K562 (cell line): ENCODE measurements around the gene SMC3. TPM values are rescaled to one million over a fixed set of nuclear protein-coding genes. Genes with fewer than 3 reads are reported as not detected.

Source experiments
- ATAC-seq: fragments of 200-7000 bp; cut with Tn5 transposase; 3 replicates; pipeline ENCODE4 v1.9.1; 2020; ENCODE audit warnings: moderate library complexity
- BruUV-seq: library from RNA; stranded (reverse); fragments of 400-500 nt; replicated peaks from 2 replicates; lab custom pipeline; 2021; lab: Mats Ljungman, UMichigan
- CTCF ChIA-PET: fragments of 300-600 bp; formaldehyde crosslinking; extraction: SDS; loops from one replicate; lab custom pipeline; 2021; ENCODE audit warnings: low intra/inter-chr PET ratio; lab: Yijun Ruan, JAX
- POLR2A ChIA-PET: fragments of 300-600, 350-650 bp; sonication (Branson Sonifier 250); formaldehyde crosslinking; extraction: SDS; loops from one replicate; lab custom pipeline; 2021; ENCODE audit warnings: antibody characterized with exemption, inconsistent platforms; lab: Yijun Ruan, JAX
- DNase-seq, 4 experiments: peaks; one replicate each; pipeline versions ENCODE4 v3.0.0 to v3.0.0-alpha.2; 2011 to 2018; ENCODE audit warnings: low spot score in 3 of 4, mixed read lengths in 3 of 4; ENCODE audit errors: extremely low read depth in 1 of 4
- FAIRE-seq: peaks from 2 replicates; lab custom pipeline; 2011; peaks lifted over from hg19 to GRCh38; lab: Jason Lieb, UNC
- H2AFZ ChIP-seq: 2 replicates; pipeline ENCODE4 v1.6.0; 2011; ENCODE audit warnings: low read depth, low read length, control low read depth, inconsistent platforms
- H3K27ac ChIP-seq: fragments of 200-600 bp; 3 replicates; pipeline ENCODE4 v1.8.0; 2011; ENCODE audit warnings: low read depth, mild to moderate bottlenecking, control low read depth, inconsistent platforms, low read length, moderate library complexity, mixed read lengths; ENCODE audit errors: extremely low read depth
- H3K27me3 ChIP-seq, 2 experiments: fragments of 300-600 bp in 1 of 2; 2 replicates in 1 of 2; 3 replicates in 1 of 2; pipeline versions ENCODE4 v1.6.0 to v1.8.0; 2011; ENCODE audit warnings: inconsistent platforms in 2 of 2, low read length in 2 of 2, mild to moderate bottlenecking in 1 of 2, mixed read lengths in 1 of 2, moderate library complexity in 1 of 2; ENCODE audit not compliant: control insufficient read depth in 2 of 2, insufficient read depth in 2 of 2
- H3K36me3 ChIP-seq: fragments of 300-600 bp; 3 replicates; pipeline ENCODE4 v1.8.0; 2011; ENCODE audit warnings: mild to moderate bottlenecking, low read length, inconsistent platforms; ENCODE audit not compliant: control insufficient read depth, insufficient read depth
- H3K4me1 ChIP-seq, 2 experiments: fragments of 200-600 bp in 1 of 2; replicated peaks in 1 of 2; 2 replicates in 1 of 2; 3 replicates in 1 of 2; pipeline versions ENCODE4 v1.5.1 to v1.8.0; 2011; ENCODE audit warnings: inconsistent platforms in 2 of 2, low read length in 2 of 2, mild to moderate bottlenecking in 1 of 2, mixed read lengths in 1 of 2, moderate library complexity in 1 of 2; ENCODE audit not compliant: control insufficient read depth in 2 of 2, insufficient read depth in 2 of 2
- H3K4me2 ChIP-seq: 2 replicates; pipeline ENCODE4 v1.6.1; 2011; ENCODE audit warnings: low read length, control low read depth, inconsistent platforms, mixed read lengths; ENCODE audit not compliant: insufficient read depth
- H3K4me3 ChIP-seq: fragments of 200-600 bp; sonication (generic), shearing (Covaris generic); 2 replicates; pipeline ENCODE4 v1.5.1; 2016; ENCODE audit warnings: control low read depth, inconsistent platforms
- H3K79me2 ChIP-seq: fragments of 200-600 bp; 3 replicates; pipeline ENCODE4 v1.8.0; 2011; ENCODE audit warnings: low read length, inconsistent platforms; ENCODE audit not compliant: control insufficient read depth, insufficient read depth
- H3K9ac ChIP-seq, 2 experiments: 2 replicates each; pipeline versions ENCODE4 v1.6.0 to v1.6.1; 2011; ENCODE audit warnings: low read depth in 2 of 2, low read length in 2 of 2, control low read depth in 1 of 2, inconsistent platforms in 1 of 2, mild to moderate bottlenecking in 1 of 2, mixed read lengths in 1 of 2; ENCODE audit not compliant: insufficient read depth in 1 of 2
- H3K9me1 ChIP-seq: one replicate; pipeline ENCODE4 v1.6.0; 2011; ENCODE audit warnings: inconsistent platforms, mild to moderate bottlenecking, low read length, moderate library complexity; ENCODE audit not compliant: control insufficient read depth, insufficient read depth
- H3K9me3 ChIP-seq: replicated peaks from 2 replicates; pipeline ENCODE4 v1.5.1; 2011; ENCODE audit warnings: low read depth, low read length, inconsistent platforms; ENCODE audit not compliant: control insufficient read depth, insufficient read depth
- H4K20me1 ChIP-seq: replicated peaks from 2 replicates; pipeline ENCODE4 v1.6.1; 2011; ENCODE audit warnings: low read length, inconsistent platforms, mixed read lengths; ENCODE audit not compliant: control insufficient read depth, insufficient read depth
- EHMT2 ChIP-seq: fragments of 450-650 bp; IDR thresholded peaks from 2 replicates; pipeline ENCODE4 v1.6.1; 2018; ENCODE audit warnings: antibody characterized with exemption
- KLF16 ChIP-seq: IDR thresholded peaks from 2 replicates; pipeline ENCODE4 v1.6.1; 2016; ENCODE audit warnings: antibody characterized with exemption
- SIX5 ChIP-seq, 2 experiments: IDR thresholded peaks; 2 replicates each; pipeline ENCODE4 v1.6.1; 2011; ENCODE audit warnings: low read length in 2 of 2, borderline replicate concordance in 1 of 2, low read depth in 1 of 2, mild to moderate bottlenecking in 1 of 2, moderate library complexity in 1 of 2; ENCODE audit not compliant: insufficient read depth in 1 of 2
- WGBS: fragments of 100-300 bp; shearing (Covaris generic); methylation state at CpG from one replicate; pipeline ENCODE4 v1.1.6; 2016; ENCODE audit warnings: low coverage, mixed read lengths; ENCODE audit not compliant: insufficient coverage; ENCODE audit errors: missing lambda C conversion rate; 5-methylcytosine and 5-hydroxymethylcytosine counted together
- in situ Hi-C: fragments of 300-500 bp; cut with MboI; formaldehyde crosslinking; loops from 4 replicates; pipeline ENCODE4 v1.15.0; 2018; ENCODE audit warnings: inconsistent platforms, mixed read lengths
- intact Hi-C: fragments of 100-400 bp; cut with micrococcal nuclease; formaldehyde crosslinking; loops from 2 replicates; pipeline ENCODE4 v1.14.2; 2022
- polyA plus RNA-seq, 8 experiments: library from polyadenylated mRNA; depleted of rRNA in 4 of 8; stranded (reverse) in 5 of 8; unstranded in 3 of 8; fragments of >200 nt; fragmentation: Nextera tagmentation in 2 of 8; fragmentation: Illumina TruSeq in 1 of 8; extraction: Ambion mirVana in 2 of 8; extraction: Trizol in 1 of 8; gene quantifications; 2 replicates each; pipeline versions ENCODE4 v1.2.1 to v1.2.3, GENCODE V29; 2011 to 2014; ENCODE audit warnings: inconsistent platforms in 1 of 8, missing spikeins in 1 of 8
- total RNA-seq, 7 experiments: library from RNA; depleted of rRNA in 6 of 7; stranded (reverse); fragments of >200 nt in 6 of 7; fragmentation: Illumina TruSeq in 2 of 7; extraction: Trizol in 2 of 7; gene quantifications; 2 replicates each; pipeline versions ENCODE4 v1.2.1 to v1.2.3, GENCODE V29; 2011 to 2021; ENCODE audit warnings: low replicate concordance in 1 of 7
- TF ChIP-seq, protein P1 (sequence below), 2 experiments: IDR thresholded peaks; 2 replicates each; pipeline ENCODE4 v1.6.1; 2011; ENCODE audit warnings: borderline replicate concordance in 1 of 2, control low read depth in 1 of 2, low read depth in 1 of 2, low read length in 1 of 2, mild to moderate bottlenecking in 1 of 2, mixed read lengths in 1 of 2, moderate library complexity in 1 of 2; ENCODE audit not compliant: insufficient read depth in 1 of 2, insufficient read length in 1 of 2, poor library complexity in 1 of 2, severe bottlenecking in 1 of 2; ENCODE audit errors: extremely low read depth in 1 of 2
- TF ChIP-seq, protein P2 (sequence below): sonication (generic); formaldehyde crosslinking; IDR thresholded peaks from 2 replicates; pipeline ENCODE4 v1.8.0; 2022; ENCODE audit warnings: missing genetic modification reagents, mild to moderate bottlenecking, borderline replicate concordance

Gene SMC3
- total and polyA plus RNA-seq, 9 of the 15 experiments (the other 6 are each of a cell fraction or from before 2014, with no cell fraction given) = 21.3 to 62.6 (median 39.3) TPM

DNA sequence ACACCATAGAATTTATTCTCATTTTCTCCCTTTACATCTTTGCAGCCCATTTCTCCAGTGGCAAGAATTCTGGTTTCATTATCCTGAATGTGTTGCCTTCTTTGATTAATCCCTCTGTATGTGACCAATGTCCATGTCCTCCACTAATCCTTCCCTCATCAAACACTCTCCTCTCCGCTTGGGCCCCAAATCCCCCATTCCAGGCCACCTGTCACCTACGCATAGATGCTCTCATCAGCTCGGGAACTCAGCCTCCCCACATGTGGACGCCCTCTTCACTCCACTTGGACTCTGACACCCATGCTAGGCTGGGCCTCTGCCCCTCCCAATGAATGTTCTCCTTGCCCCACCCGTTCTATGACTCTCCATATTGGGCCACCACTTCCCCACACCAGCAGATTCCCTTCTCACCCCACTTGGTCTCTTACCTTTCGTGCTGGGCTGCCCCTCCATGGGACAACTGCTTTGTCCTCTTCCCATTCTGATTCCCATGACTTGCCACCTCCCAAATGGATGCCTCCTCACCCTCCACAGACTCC lies 57.9 kb downstream of the SMC3 start:
- no peaks in the 10 kb centered on the region for H3K36me3 ChIP-seq
- no peaks in the 10 kb centered on the region for H3K9me1 ChIP-seq
- no peaks in the 10 kb centered on the region; a peak in 2 of 5 replicates for H3K4me1 ChIP-seq
- TF ChIP-seq, protein P1, sequence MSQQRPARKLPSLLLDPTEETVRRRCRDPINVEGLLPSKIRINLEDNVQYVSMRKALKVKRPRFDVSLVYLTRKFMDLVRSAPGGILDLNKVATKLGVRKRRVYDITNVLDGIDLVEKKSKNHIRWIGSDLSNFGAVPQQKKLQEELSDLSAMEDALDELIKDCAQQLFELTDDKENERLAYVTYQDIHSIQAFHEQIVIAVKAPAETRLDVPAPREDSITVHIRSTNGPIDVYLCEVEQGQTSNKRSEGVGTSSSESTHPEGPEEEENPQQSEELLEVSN (IDR thresholded peaks at IDR 0.05; ENCODE audit: borderline replicate concordance in 1 of 2, extremely low read depth in 1 of 2, insufficient read depth in 1 of 2, insufficient read length in 1 of 2, low read depth in 1 of 2, low read length in 1 of 2, poor library complexity in 1 of 2, severe bottlenecking in 1 of 2) = no peak
- no peak for TF ChIP-seq KLF16
- TF ChIP-seq, protein P2, sequence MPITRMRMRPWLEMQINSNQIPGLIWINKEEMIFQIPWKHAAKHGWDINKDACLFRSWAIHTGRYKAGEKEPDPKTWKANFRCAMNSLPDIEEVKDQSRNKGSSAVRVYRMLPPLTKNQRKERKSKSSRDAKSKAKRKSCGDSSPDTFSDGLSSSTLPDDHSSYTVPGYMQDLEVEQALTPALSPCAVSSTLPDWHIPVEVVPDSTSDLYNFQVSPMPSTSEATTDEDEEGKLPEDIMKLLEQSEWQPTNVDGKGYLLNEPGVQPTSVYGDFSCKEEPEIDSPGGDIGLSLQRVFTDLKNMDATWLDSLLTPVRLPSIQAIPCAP (CRISPR knock-in tag) = no peak
- no peak for TF ChIP-seq EHMT2
- TF ChIP-seq SIX5 (IDR thresholded peaks at IDR 0.05; ENCODE audit: borderline replicate concordance in 1 of 2, insufficient read depth in 1 of 2, low read depth in 1 of 2, low read length in 2 of 2) = no peak
- no peak for FAIRE-seq
- H3K27ac ChIP-seq = no peak overlapping the region
- CTCF ChIA-PET = no interaction called here
- ATAC-seq = peak; percentile 67
- no peak overlapping the region for H3K4me2 ChIP-seq
- peak overlapping the region; percentile 55; the same call in 1 of the 2 replicates for H2AFZ ChIP-seq
- H3K9ac ChIP-seq = no peak overlapping the region
- in situ Hi-C loops = no loop called here
- no peaks in the 10 kb centered on the region for H3K9me3 ChIP-seq
- no TSS peak for BruUV-seq
- WGBS = 52% methylated on average over 6 of the region's 6 CpGs
- POLR2A ChIA-PET = interaction anchor here (0.9 kb wide), 1 partner anchor 11 kb away, joined by 4 read pairs; no protein-coding TSS in a partner anchor
- no peak for DNase-seq
- no peaks in the 10 kb centered on the region for H4K20me1 ChIP-seq
- no peak overlapping the region for H3K4me3 ChIP-seq
- no peaks in the 10 kb centered on the region for H3K79me2 ChIP-seq
- intact Hi-C loops = no loop called here
- H3K27me3 ChIP-seq = no peaks in the 10 kb centered on the region
